Cardiac septum (tissue), 1 donor: ENCODE results near the gene OR2J2. TPM values are rescaled to one million over a fixed set of nuclear protein-coding genes. Genes with fewer than 3 reads are reported as not detected.
"Not testable (repeated sequence)": the region's sequence is repeated elsewhere in the genome, so short reads cannot be mapped to it uniquely, and the experiment has no call there.

Experiments used
- DNase-seq: peaks from one replicate; pipeline ENCODE4 v3.0.0-alpha.2; 2020; ENCODE audit warnings: low spot score
- intact Hi-C: fragments of 100-400 bp; cut with DNase I; formaldehyde crosslinking; loops from one replicate; pipeline ENCODE4 v1.14.0; 2022
- total RNA-seq: library from RNA; stranded (reverse); fragmentation: NEBNext Ultra II Directional; extraction: Animal tissue kit (Norgen Biotek cat#: 25700); gene quantifications from one replicate; pipeline ENCODE4 v1.2.1, GENCODE V29; 2021
- donor health status: DM: no; HTN: no; CAD: no.

Gene OR2J2
- total RNA-seq, 1 donor from 2014 or later = not detected

DNA sequence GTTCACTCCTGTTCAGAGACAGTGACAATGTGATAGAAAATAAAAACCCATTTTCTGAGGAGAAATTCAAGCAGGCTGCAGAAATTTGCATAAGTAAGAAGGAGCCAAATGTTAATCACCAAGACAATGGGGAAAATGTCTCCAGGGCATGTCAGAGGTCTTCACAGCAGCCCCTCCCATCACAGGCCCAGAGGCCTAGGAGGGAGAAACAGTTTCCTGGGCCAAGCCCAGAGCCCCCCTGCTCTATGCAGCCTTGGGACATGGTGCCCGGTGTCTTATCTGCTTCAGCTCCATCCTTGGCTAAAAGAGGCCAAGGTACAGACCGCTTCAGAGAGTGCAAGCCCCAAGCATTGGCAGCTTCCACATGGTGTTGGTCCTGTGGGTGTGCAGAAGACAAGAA, 46.5 kb downstream of the OR2J2 start:
- intact Hi-C loops, DNase-seq: not testable (repeated sequence)

DNA sequence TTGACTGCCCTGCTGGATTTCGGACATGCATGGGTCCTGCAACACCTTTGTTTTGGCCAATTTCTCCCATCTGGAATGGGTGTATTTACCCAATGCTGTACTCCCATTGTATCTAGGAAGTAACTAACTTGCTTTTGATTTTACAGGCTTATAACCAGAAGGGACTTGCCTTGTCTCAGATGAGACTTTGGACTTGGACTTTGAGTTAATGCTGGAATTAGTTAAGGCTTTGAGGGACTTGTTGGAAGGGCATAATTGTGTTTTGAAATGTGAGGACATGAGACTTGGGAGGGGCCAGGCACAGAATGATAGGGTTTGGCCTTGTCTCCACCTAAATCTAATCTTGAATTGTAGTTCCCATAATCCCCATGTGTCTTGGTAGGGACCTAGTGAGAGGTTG, 47.3 kb downstream of the OR2J2 start:
- DNase-seq, intact Hi-C loops: not testable (repeated sequence)

Other genes starting within 250 kb of the OR2J2 start
- 21.0 TPM for gene TRIM27, start 246.9 kb upstream of the OR2J2 start, total RNA-seq
- 0.22 TPM for gene ZNF311, start 165.6 kb upstream of the OR2J2 start, total RNA-seq
- not detected for gene OR2W1, start 125.7 kb upstream of the OR2J2 start, total RNA-seq
- not detected for gene OR2B3, start 83.6 kb upstream of the OR2J2 start, total RNA-seq
- gene OR2J1, start 71.4 kb upstream of the OR2J2 start, total RNA-seq = not detected
- gene OR2J3, start 62.8 kb upstream of the OR2J2 start, total RNA-seq = not detected
- gene OR14J1, start 130.8 kb downstream of the OR2J2 start, total RNA-seq = not detected
- gene OR5V1, start 198.0 kb downstream of the OR2J2 start, total RNA-seq = not detected
- gene OR12D3, start 204.4 kb downstream of the OR2J2 start, total RNA-seq = not detected
- gene OR12D2, start 224.7 kb downstream of the OR2J2 start, total RNA-seq = not detected
- gene OR12D1, start 244.0 kb downstream of the OR2J2 start, total RNA-seq = not detected